Cardiac fibroblast (primary cell): ENCODE measurements around the gene TGM5.
"Not testable (repeated sequence)": the region's sequence is repeated elsewhere in the genome, so short reads cannot be mapped to it uniquely, and the experiment has no call there.

Experiments
- DNase-seq, 2 donors: peaks; one replicate each; pipeline versions ENCODE4 v3.0.0 to v3.0.0-alpha.2; 2010; ENCODE audit warnings: low read depth in 2 of 2
- H3K4me3 ChIP-seq, 2 donors: replicated peaks in 1 of 2; 1 replicate in 1 of 2; 2 replicates in 1 of 2; pipeline ENCODE4 v1.5.1; 2011; ENCODE audit warnings: low read depth in 2 of 2, low read length in 2 of 2, mild to moderate bottlenecking in 2 of 2, moderate library complexity in 1 of 2
- CTCF ChIP-seq: IDR thresholded peaks from one replicate; pipeline ENCODE4 v1.5.1; 2011; ENCODE audit warnings: low read depth, mild to moderate bottlenecking, low read length, inconsistent platforms

The TGM5 gene

GRCh38 chr15:43229977-43230376, 36.8 kb downstream of the TGM5 start:
- TF ChIP-seq CTCF, result no peak
- DNase-seq, result no peak
- H3K4me3 ChIP-seq, result no peak overlapping the region

DNA sequence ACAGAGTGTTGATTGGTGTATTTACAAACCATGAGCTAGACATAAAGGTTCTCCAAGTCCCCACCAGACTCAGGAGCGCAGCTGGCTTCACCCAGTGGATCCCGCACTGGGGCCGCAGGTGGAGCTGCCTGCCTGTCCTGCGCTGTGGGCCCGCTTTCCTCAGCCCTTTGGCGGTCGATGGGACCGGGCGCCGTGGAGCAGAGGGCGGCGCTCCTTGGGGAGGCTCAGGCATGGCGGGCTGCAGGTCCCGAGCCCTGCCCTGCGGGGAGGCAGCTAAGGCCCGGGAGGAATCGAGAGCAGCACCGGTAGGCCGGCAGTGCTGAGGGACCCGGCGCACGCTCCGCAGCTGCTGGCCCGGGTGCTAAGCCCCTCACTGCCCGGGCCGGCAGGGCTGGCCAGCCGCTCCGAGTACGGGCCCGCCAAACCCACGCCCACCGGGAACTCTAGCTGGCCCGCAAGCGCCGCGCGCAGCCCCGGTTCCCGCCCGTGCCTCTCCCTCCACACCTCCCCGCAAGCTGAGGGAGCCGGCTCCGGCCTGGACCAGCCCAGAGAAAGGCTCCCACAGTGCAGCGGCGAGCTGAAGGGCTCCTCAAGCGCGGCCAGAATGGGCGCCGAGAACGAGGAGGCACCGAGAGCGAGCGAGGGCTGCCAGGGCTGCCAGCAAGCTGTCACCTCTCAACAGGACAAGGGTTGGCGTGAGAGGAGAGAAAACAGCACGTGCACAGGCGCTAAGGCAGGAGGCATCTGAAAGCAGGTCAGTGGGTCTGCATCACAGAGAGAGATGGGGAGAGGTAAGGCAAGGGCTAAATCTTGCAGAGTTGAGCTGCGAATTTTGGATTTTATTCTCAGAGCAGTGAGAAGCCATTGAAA, 40.1 kb downstream of the TGM5 start:
- no peak for TF ChIP-seq CTCF
- no peak for DNase-seq

GRCh38 chr15:43225950-43226255, 40.8 kb downstream of the TGM5 start:
- not testable (repeated sequence) for H3K4me3 ChIP-seq, DNase-seq

More for the DNA sequence above, 40.1 kb downstream of the TGM5 start:
- no peak overlapping the region for H3K4me3 ChIP-seq

DNA sequence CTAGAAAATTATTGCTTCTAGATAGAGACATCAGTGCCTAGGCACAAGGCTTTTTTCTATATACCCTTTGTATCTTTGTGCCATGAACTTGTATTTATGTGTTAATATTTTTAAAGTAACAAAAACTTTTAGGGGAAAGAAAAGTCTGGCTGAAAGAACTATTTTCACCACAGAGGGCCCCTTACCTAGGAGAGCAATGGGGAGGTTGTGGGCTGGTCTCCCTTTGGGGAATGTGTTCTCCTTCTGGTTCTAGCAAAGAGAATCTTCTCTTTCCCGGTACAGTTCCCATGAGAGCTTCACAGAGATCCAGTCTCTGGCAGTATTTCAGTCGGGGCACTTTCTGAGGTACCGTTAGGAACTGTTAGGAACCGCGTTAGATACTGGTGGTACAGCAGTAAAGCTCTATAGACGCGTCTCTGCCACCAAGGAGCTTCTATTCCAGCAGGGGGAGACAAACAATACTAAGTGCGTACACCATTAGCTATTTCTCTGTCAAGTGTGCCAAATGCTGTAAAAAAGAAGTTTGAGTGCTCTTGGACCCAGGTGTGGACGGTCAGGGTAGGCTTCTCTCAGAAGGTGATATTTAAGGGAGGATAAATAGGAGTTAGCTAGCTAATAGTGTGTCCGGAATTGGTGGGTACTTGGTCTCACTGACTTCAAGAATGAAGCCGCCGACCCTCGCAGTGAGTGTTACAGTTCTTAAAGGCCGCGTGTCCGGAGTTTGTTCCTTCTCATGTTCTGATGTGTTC, 41.4 kb downstream of the TGM5 start:
- TF ChIP-seq CTCF, result peak; percentile 85
- peak; percentile 76 to 78 for DNase-seq
- H3K4me3 ChIP-seq, result no peak overlapping the region

DNA sequence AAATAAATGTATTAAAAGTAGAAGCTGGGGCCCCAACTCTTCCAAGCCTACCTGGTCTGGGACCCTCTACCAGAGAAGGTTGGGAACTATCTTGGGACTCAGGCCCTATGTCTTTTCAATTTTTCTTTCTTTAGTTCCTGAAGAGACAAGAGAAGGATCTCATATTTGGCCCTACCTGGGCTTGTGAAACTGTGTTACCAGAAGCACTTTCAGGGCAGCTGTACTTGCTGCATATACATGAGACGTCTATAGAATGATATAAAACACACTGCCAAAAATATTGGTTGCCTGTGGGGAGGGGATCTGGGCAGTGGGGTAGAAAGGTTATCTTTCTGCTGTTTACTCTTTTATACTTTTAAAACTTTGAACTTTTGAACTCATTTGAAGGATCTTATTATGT, 45.3 kb downstream of the TGM5 start:
- H3K4me3 ChIP-seq, result no peak overlapping the region
- no peak for DNase-seq
- TF ChIP-seq CTCF, result no peak

- no peak for DNase-seq
- no peak within 1 kb of the TSS for H3K4me3 ChIP-seq
- TF ChIP-seq CTCF, result no peak
Observed at GRCh38 chr15:43220991-43221403, 45.7 kb downstream of the TGM5 start, which contains the start of gene EPB42. EPB42 (minus strand) TSS chr15:43221018; CDS start chr15:43220825, 193 bp downstream.
